Gastroesophageal sphincter (tissue), 4 donors: Measurements from ENCODE around the gene JAKMIP2. TPM values are rescaled to one million over a fixed set of nuclear protein-coding genes. Genes with fewer than 3 reads are reported as not detected.

Experiments used
- ATAC-seq: fragments of 150-250 bp; one replicate; pipeline ENCODE4 v1.9.1; 2016; ENCODE audit warnings: mild to moderate bottlenecking, moderate library complexity
- H3K27ac ChIP-seq, 4 donors: fragments of 200-600 bp; sonication (generic) in 3 of 4; 1 replicate in 3 of 4; 2 replicates in 1 of 4; pipeline ENCODE4 v1.5.1; 2016 to 2019
- H3K27me3 ChIP-seq: fragments of 200-600 bp; sonication (generic); one replicate; pipeline ENCODE4 v1.5.1; 2019
- H3K36me3 ChIP-seq, 2 donors: fragments of 200-600 bp; sonication (generic); one replicate each; pipeline ENCODE4 v1.5.1; 2019; ENCODE audit warnings: control low read depth in 1 of 2
- H3K4me1 ChIP-seq, 3 donors: fragments of 200-600 bp; sonication (generic); 1 replicate in 2 of 3; 2 replicates in 1 of 3; pipeline ENCODE4 v1.5.1; 2016 to 2019; ENCODE audit warnings: control low read depth in 2 of 3
- H3K4me3 ChIP-seq, 2 donors: fragments of 200-600 bp; sonication (generic); one replicate each; pipeline ENCODE4 v1.5.1; 2019; ENCODE audit warnings: mild to moderate bottlenecking in 1 of 2, moderate library complexity in 1 of 2
- H3K9me3 ChIP-seq, 3 donors: fragments of 200-600 bp; sonication (generic); one replicate each; pipeline ENCODE4 v1.5.1; 2017 to 2019; ENCODE audit warnings: control low read depth in 2 of 3
- CTCF ChIP-seq, 4 experiments: fragments of 200-600 bp in 2 of 4; fragments of 450-650 bp in 2 of 4; sonication (generic) in 1 of 4; IDR thresholded peaks; one replicate each; pipeline ENCODE4 v1.5.1; 2017 to 2019; ENCODE audit warnings: antibody characterized with exemption in 4 of 4, mild to moderate bottlenecking in 2 of 4, moderate library complexity in 2 of 4
- EP300 ChIP-seq: sonication (generic); formaldehyde crosslinking; IDR thresholded peaks from one replicate; pipeline ENCODE4 v1.6.1; 2017; ENCODE audit warnings: antibody characterized with exemption, mild to moderate bottlenecking
- POLR2A ChIP-seq, 2 donors: fragments of 450-650 bp; IDR thresholded peaks; one replicate each; pipeline ENCODE4 v1.6.1; 2017; ENCODE audit warnings: antibody characterized with exemption in 2 of 2, mild to moderate bottlenecking in 2 of 2, moderate library complexity in 1 of 2
- POLR2AphosphoS5 ChIP-seq: sonication (generic); formaldehyde crosslinking; IDR thresholded peaks from one replicate; pipeline ENCODE4 v1.6.1; 2017; ENCODE audit warnings: antibody characterized with exemption
- WGBS, 2 donors: methylation state at CpG; one replicate each; pipeline ENCODE4 v1.1.5; 2018; ENCODE audit warnings: low coverage in 1 of 2; 5-methylcytosine and 5-hydroxymethylcytosine counted together
- total RNA-seq, 4 donors: library from RNA; depleted of rRNA; stranded (reverse); fragments of >200 nt; gene quantifications; one replicate each; pipeline ENCODE4 v1.1.0, GENCODE V29; 2016

The JAKMIP2 gene
- total RNA-seq, 4 donors from 2014 or later = 0.62 to 2.3 (median 0.79) TPM

GRCh38 chr5:147752033-147752432 lies 30.5 kb downstream of the JAKMIP2 start:
- no peaks in the 10 kb centered on the region for H3K9me3 ChIP-seq
- H3K4me3 ChIP-seq = no peak overlapping the region
- no peak overlapping the region for H3K27ac ChIP-seq
- WGBS, 2 donors = 36 to 60% methylated on average over 2 of the region's 2 CpGs
- no peaks in the 10 kb centered on the region for H3K27me3 ChIP-seq
- no peaks in the 10 kb centered on the region for H3K4me1 ChIP-seq
- TF ChIP-seq CTCF (IDR thresholded peaks at IDR 0.05) = no peak
- no peak for TF ChIP-seq POLR2AphosphoS5
- no peak for TF ChIP-seq EP300
- TF ChIP-seq POLR2A (IDR thresholded peaks at IDR 0.05) = no peak
- no peaks in the 10 kb centered on the region for H3K36me3 ChIP-seq
- ATAC-seq = no peak

DNA sequence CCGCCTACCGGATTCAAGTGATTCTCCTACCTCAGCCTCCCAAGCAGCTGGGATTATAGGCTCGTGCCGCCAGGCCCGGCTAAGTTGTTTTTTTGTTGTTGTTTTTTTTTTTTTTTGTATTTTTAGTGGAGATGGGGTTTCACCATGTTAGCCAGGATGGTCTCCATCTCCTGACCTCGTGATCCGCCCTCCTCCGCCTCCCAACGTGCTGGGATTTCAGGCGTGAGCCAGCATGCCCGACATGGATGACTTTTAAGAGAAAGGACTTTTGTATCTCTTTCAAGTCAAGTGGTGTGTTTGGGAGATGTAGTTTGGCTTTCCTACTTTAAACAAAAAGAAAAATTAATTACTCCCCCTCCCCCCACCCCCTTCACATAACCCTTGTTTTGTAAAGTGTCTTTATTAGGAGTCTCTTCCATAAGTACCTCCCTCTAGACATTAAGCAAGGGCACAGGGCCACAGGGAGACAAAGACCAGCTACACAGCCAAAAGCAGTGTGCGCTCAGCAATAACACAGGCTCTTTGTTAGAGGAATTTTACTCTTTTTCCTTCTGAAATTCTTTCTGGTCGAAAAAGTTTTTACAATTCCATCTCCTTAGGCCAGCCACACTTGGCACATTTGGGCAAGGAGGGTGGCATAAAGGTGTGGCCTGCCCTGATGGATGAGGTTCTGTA lies 31.2 kb downstream of the JAKMIP2 start:
- TF ChIP-seq EP300 (no peak), POLR2A (IDR thresholded peaks at IDR 0.05) (no peak), POLR2AphosphoS5 (no peak), CTCF (IDR thresholded peaks at IDR 0.05) (no peak)
- ATAC-seq = no peak
- H3K9me3 ChIP-seq = no peaks in the 10 kb centered on the region
- H3K36me3 ChIP-seq = no peaks in the 10 kb centered on the region
- H3K27ac ChIP-seq = peak overlapping the region in 1 of 4 donors; percentile 7
- WGBS, 2 donors = 68 to 70% methylated on average over 10 to 12 of the region's 13 CpGs
- H3K4me3 ChIP-seq = no peak overlapping the region
- no peaks in the 10 kb centered on the region for H3K27me3 ChIP-seq
- H3K4me1 ChIP-seq = no peaks in the 10 kb centered on the region

DNA sequence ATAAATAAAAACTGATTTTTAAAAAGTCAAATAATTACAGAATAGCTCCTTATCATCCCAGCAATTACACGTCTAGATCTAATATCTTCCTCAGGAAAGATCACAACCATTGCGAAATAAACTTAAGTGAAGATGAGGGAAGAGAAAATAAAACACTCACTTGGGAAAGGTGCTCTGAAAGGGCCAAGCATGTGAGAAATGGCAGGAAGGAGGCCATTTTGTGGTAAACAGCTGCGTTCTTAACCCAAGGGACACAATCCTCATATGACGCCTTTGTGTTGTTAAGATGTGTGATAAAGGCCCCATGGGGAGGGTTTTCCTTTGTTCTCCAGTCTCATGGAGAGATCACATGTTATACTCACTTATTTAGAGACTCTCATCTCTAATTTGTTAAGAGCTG lies 32.5 kb downstream of the JAKMIP2 start:
- no peaks in the 10 kb centered on the region for H3K36me3 ChIP-seq
- TF ChIP-seq POLR2AphosphoS5 (no peak), CTCF (IDR thresholded peaks at IDR 0.05) (no peak), EP300 (no peak), POLR2A (IDR thresholded peaks at IDR 0.05) (no peak)
- ATAC-seq = no peak
- H3K4me3 ChIP-seq = no peak overlapping the region
- no peaks in the 10 kb centered on the region for H3K9me3 ChIP-seq
- WGBS, 2 donors = 60 to 70% methylated on average over 3 to 4 of the region's 4 CpGs
- no peaks in the 10 kb centered on the region for H3K4me1 ChIP-seq
- no peak overlapping the region for H3K27ac ChIP-seq
- no peaks in the 10 kb centered on the region for H3K27me3 ChIP-seq

GRCh38 chr5:147748590-147748989 lies 33.9 kb downstream of the JAKMIP2 start:
- no peaks in the 10 kb centered on the region for H3K4me1 ChIP-seq
- TF ChIP-seq EP300 (no peak), POLR2A (IDR thresholded peaks at IDR 0.05) (no peak), CTCF (IDR thresholded peaks at IDR 0.05) (no peak), POLR2AphosphoS5 (no peak)

GRCh38 chr5:147746986-147747385 lies 35.5 kb downstream of the JAKMIP2 start:
- no peaks in the 10 kb centered on the region for H3K36me3 ChIP-seq
- no peak overlapping the region for H3K27ac ChIP-seq
- 88 to 92% methylated on average over 2 to 3 of the region's 3 CpGs for WGBS, 2 donors
- no peaks in the 10 kb centered on the region for H3K9me3 ChIP-seq
- H3K4me1 ChIP-seq = no peaks in the 10 kb centered on the region
- H3K4me3 ChIP-seq = no peak overlapping the region
- no peaks in the 10 kb centered on the region for H3K27me3 ChIP-seq
- TF ChIP-seq POLR2AphosphoS5 (no peak), EP300 (no peak), POLR2A (IDR thresholded peaks at IDR 0.05) (no peak), CTCF (IDR thresholded peaks at IDR 0.05) (no peak)
- ATAC-seq = no peak

More at GRCh38 chr5:147748590-147748989, 33.9 kb downstream of the JAKMIP2 start:
- 56 to 82% methylated on average over 1 to 2 of the region's 2 CpGs for WGBS, 2 donors
- H3K4me3 ChIP-seq = no peak overlapping the region
- H3K9me3 ChIP-seq = no peaks in the 10 kb centered on the region
- H3K27ac ChIP-seq = no peak overlapping the region
- ATAC-seq = no peak
- H3K36me3 ChIP-seq = no peaks in the 10 kb centered on the region
- H3K27me3 ChIP-seq = no peaks in the 10 kb centered on the region
